SU-DHL-6 (cell line): ENCODE results near the gene LHX2.

Experiments
- CTCF ChIP-seq: fragments of 200-600 bp; sonication (generic); IDR thresholded peaks from one replicate; pipeline ENCODE4 v1.5.1; 2017; ENCODE audit warnings: antibody characterized with exemption, mild to moderate bottlenecking, low read length, moderate library complexity; ENCODE audit not compliant: insufficient read depth, poor library complexity, severe bottlenecking
- EZH2phosphoT487 ChIP-seq: fragments of 200-600 bp; sonication (generic), shearing (Covaris generic); conservative IDR thresholded peaks from 2 replicates; pipeline ENCODE4 v1.6.1; 2018; ENCODE audit warnings: mild to moderate bottlenecking, antibody characterized with exemption, low read length, moderate library complexity, mixed read lengths

- TF ChIP-seq CTCF (no peak), EZH2phosphoT487 (no peak)
These were observed 9.8 kb downstream of the LHX2 start for GRCh38 chr9:124021385-124021769.
